Stimulated activated CD8-positive, alpha-beta memory T cell treated with anti-CD3 and anti-CD28 coated beads, Interleukin-12 subunit alpha, Interleukin-12 subunit beta, amount 100 ng/mL, for 24 hours (primary cell): ENCODE measurements around the gene MINK1.

Experiments
- DNase-seq: peaks from one replicate; pipeline ENCODE4 v3.0.0-alpha.2; 2020; ENCODE audit errors: extremely low read depth

Gene MINK1

DNA sequence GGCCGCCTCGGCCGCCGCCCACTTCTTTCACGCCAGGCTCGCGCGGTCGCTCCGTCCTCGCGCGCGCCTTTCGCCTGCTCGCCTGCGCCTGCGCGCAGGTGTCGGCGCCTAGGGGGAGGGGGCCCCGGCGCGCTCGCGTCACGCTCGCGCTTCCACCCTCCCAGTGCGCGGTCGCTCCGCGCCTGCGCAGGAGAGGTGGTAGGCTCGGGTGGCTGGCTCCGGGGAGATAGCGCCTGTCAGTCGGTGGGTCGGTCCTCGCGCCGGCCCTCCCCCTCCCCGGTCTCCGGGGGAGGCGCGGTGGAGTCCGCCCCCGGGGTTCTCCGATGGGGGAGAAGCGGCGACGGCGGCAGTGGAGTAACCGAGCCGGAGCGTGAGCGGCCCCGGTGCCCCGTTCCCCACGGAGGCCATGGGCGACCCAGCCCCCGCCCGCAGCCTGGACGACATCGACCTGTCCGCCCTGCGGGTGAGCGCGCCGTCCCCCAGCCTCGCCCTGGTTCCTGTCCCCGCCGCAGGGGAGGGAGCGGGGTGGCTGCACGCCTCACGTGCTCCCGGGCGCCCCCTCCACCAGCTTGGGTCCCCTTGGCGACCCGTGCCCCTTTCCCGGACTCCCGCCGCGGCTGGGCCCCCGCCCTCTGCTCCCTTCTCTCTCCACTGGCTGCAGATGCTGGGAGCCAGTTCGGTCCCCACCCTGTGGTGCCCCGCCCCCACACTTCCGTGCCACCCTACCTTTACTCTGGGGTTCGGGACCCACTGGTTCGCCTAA lies at the start of gene MINK1:
Gene MINK1, plus strand, starts transcription at position 163 of the 763 bp plus-strand sequence. Its CDS starts 244 bp downstream, at position 407.
- peak; percentile 67 for DNase-seq

DNA sequence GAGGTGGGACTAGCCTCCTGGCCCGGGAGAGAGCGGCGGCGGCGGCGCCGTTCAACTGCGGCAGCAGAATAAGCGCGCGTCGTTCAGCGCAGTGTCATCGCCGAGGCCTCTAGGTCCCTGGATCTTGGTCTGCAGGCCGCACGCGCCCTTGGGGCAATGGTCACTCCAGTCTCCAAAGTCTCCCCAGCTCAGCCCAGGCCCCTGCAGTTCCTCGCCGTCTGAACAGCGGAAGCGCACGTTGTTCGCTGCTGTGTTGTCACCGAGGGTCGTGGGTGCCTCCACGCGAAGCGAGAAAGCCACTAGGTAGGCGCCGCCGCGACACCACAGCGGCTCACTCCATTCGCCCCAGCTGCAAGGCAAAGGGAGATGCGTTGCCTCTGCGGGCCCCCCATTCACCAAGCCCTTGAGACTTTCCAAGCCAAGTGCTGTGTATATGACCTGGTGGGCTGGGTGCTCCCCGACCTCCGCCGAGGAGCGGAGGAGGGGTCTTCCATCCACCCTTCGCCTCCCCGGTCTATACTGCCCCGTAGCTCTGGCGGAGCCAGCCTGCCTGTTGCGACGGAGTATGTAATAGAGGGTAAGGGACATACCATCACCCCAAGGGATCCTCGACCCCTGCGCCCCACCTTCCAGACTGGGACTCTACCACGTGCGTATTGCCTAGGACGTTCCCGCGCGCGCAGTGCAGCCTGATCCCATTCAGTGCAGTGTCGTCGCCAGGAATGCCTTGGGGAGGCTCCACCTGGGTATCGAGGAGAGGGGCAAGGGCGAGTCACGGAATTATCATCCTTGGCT lies 47.6 kb upstream of the MINK1 start:
- no peak for DNase-seq

GRCh38 chr17:4786106-4786511 lies 47.0 kb upstream of the MINK1 start, which contains the start of gene VMO1:
Gene VMO1, minus strand, starts transcription at chr17:4786364. Its CDS starts 12 bp downstream, at chr17:4786352.
- DNase-seq: no peak

- no peak for DNase-seq
Measured at GRCh38 chr17:4786516-4786915, 46.6 kb upstream of the MINK1 start.

- DNase-seq: no peak
Measured at GRCh38 chr17:4788159-4788806, 44.9 kb upstream of the MINK1 start.

- DNase-seq: no peak
Measured at GRCh38 chr17:4788807-4789700, 44.1 kb upstream of the MINK1 start, which contains the start of gene GLTPD2. Gene GLTPD2, plus strand, starts transcription at chr17:4788964. Its CDS starts 48 bp downstream, at chr17:4789012.

DNA sequence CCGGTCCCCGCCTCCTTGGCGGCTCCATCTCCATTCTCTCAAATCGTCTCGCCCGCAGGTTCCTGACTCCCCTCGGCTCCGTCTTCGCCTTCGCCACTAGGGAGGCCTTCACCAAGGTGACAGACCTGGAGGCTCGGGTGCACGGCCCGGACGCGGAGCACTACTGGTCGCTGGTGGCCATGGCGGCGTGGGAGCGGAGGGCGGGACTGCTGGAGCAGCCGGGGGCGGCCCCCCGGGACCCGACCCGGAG lies 43.5 kb upstream of the MINK1 start:
- no peak for DNase-seq

DNA sequence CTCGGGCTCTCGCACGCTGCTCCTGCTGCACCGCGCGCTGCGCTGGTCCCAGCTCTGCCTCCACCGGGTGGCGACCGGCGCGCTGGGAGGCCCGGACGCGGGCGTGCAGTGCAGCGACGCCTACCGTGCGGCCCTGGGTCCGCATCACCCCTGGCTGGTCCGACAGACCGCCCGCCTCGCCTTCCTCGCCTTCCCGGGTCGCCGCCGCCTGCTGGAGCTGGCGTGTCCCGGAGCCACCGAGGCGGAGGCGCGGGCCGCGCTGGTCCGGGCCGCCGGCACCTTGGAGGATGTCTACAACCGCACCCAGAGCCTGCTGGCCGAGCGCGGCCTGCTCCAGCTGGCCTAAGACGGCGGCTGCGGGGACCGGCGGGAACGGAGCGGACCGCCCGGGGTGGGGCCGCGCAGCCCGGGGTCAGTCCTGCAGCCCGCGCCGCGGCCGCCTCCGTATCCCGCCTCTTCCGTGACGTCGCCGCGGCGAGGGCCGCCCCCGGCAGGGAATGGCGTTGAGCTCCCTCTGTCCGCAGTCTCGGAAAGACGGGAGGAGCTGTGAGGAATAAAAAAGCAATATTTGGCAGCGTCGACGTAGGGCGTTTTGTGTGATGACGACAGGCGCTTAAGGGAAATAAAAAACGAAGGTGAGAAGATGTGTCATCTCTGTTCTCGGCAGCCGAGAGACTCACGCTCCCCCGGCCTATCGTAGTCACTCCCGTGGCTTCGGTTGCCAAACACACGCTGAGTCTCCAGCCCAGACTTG lies 43.0 kb upstream of the MINK1 start:
- DNase-seq: peak; percentile 52

- DNase-seq: no peak
Measured at GRCh38 chr17:4790705-4791088, 42.4 kb upstream of the MINK1 start.

DNA sequence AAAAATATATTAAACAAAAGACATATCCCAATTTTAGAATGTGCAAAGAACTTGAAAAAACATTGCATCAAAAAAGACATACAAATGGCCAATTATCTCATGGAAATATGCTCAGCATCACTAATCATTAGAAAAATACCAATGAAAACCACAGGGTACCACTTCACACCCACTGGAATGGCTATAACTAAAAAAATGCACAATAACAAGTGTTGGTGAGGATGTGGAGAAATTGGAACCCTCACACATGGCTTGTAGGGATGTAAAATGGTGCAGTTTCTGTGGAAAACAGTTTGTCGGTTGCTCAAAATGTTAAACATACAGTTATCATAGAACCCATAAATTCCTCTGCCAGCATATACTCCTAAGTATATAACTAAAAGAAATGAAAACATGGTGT lies 38.0 kb upstream of the MINK1 start:
- no peak for DNase-seq

- no peak for DNase-seq
Measured at GRCh38 chr17:4796552-4796920, 36.6 kb upstream of the MINK1 start.

- no peak for DNase-seq
Measured at GRCh38 chr17:4800462-4801196, 32.5 kb upstream of the MINK1 start.

- no peak for DNase-seq
Measured at GRCh38 chr17:4802228-4802627, 30.9 kb upstream of the MINK1 start, which contains the start of gene C17orf114. Gene C17orf114, minus strand, starts transcription at chr17:4802328.

DNA sequence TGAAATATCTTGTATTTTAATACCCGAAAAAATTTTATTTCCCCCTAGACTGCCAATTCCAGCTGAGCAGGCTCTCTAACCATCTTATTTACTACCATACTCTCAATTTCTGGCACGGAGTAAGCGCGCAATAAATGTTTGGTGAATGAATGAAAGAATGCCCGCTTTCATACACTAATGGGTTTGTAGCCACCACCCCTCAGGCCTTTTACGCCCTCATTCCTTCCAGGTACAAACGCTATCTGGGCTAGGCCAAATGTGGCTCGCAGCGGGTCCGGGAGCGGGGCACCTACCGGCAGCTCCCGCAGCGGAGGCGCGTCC lies 26.7 kb upstream of the MINK1 start:
- no peak for DNase-seq

GRCh38 chr17:4806777-4807604 lies 26.1 kb upstream of the MINK1 start, which contains the start of gene PLD2:
Gene PLD2, plus strand, starts transcription at chr17:4807152. Its CDS starts 621 bp downstream, at chr17:4807773.
- peak; percentile 73 for DNase-seq

DNA sequence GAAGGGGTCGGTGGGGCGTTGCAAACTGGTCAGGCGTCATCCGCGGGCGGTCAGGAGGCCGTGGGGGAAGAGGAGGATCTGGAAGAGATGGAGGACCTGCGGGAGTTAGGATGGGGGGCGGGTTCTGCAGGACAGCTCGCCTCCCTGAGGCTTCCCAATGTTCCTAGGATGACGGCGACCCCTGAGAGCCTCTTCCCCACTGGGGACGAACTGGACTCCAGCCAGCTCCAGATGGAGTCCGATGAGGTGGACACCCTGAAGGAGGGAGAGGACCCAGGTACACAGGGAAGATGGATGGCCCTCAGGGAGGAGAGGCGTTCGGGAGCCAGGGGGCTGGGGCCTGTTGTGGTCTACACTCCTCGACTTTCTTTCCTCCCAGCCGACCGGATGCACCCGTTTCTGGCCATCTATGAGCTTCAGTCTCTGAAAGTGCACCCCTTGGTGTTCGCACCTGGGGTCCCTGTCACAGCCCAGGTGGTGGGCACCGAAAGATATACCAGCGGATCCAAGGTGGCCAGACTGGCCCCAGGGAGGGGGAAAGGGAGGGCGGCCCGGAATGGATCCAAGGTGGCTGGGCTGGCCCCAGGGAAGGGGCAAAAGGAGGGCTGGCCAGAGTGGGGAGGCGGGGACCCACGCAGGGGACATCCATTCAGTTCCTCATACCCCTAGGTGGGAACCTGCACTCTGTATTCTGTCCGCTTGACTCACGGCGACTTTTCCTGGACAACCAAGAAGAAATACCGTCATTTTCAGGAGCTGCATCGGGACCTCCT lies 25.3 kb upstream of the MINK1 start:
- no peak for DNase-seq

GRCh38 chr17:4808378-4808767 lies 24.8 kb upstream of the MINK1 start:
- no peak for DNase-seq

DNA sequence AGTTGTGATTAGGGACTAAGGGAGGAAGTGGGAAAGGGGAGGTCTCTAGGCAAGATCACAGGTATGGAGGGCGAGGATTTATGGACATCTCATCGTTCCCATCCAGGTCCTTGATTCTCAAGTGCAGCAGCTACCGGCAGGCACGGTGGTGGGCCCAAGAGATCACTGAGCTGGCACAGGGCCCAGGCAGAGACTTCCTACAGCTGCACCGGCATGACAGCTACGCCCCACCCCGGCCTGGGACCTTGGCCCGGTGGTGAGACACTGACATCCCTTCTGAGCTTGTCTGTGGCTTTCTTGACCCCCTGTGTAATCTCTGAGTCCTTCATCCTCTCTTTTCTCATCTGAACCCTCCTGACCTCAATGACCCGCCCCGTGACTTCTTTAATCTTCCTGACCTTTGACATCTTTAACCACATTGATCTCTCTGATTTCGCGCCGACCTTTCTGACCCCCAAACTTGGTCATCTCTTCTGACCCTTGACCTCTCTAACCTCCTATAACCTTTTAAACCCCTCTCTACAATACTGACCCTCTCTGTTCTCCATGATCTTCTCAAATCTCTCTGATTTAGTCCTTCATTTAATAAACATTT lies 22.3 kb upstream of the MINK1 start:
- DNase-seq: no peak
